Common myeloid progenitor, CD34-positive (primary cell): ENCODE data around the gene UGT1A6.

ENCODE experiments used
- CTCF ChIA-PET: fragments of 350-600 bp; sonication (Branson Sonifier 250); formaldehyde crosslinking; loops from one replicate; lab custom pipeline; 2021; ENCODE audit warnings: antibody characterized with exemption; lab: Charles Lee
- POLR2A ChIA-PET: fragments of 350-600 bp; sonication (Branson Sonifier 250); formaldehyde crosslinking; loops from one replicate; lab custom pipeline; 2021; ENCODE audit warnings: antibody characterized with exemption; lab: Charles Lee
- DNase-seq, 3 donors: peaks; one replicate each; pipeline versions ENCODE4 v3.0.0 to v3.0.0-alpha.2; 2013
- H3K27ac ChIP-seq, 2 experiments: 1 replicate in 1 of 2; 2 replicates in 1 of 2; pipeline ENCODE4 v1.7.0; 2013; ENCODE audit warnings: inconsistent platforms in 2 of 2, low read length in 2 of 2, mild to moderate bottlenecking in 2 of 2, low read depth in 1 of 2, moderate library complexity in 1 of 2; ENCODE audit not compliant: severe bottlenecking in 2 of 2, insufficient read depth in 1 of 2, poor library complexity in 1 of 2
- H3K27me3 ChIP-seq, 5 experiments: replicated peaks in 2 of 5; 1 replicate in 3 of 5; 2 replicates in 2 of 5; pipeline versions ENCODE4 v1.6.1 to v1.7.0; 2013; ENCODE audit warnings: low read length in 4 of 5, mild to moderate bottlenecking in 2 of 5, moderate library complexity in 2 of 5, inconsistent platforms in 1 of 5; ENCODE audit not compliant: insufficient read depth in 5 of 5, control insufficient read depth in 4 of 5
- H3K36me3 ChIP-seq, 4 experiments: 1 replicate in 2 of 4; 2 replicates in 2 of 4; pipeline versions ENCODE4 v1.6.1 to v1.7.0; 2013; ENCODE audit warnings: low read length in 3 of 4, control low read depth in 1 of 4, mild to moderate bottlenecking in 1 of 4; ENCODE audit not compliant: control insufficient read depth in 4 of 4, insufficient read depth in 4 of 4
- H3K4me1 ChIP-seq, 4 experiments: 1 replicate in 3 of 4; 2 replicates in 1 of 4; pipeline versions ENCODE4 v1.6.1 to v1.7.1; 2013; ENCODE audit warnings: low read length in 3 of 4, mild to moderate bottlenecking in 3 of 4, control low read depth in 1 of 4, inconsistent platforms in 1 of 4, moderate library complexity in 1 of 4; ENCODE audit not compliant: control insufficient read depth in 4 of 4, insufficient read depth in 4 of 4; ENCODE audit errors: control extremely low read depth in 1 of 4
- H3K4me3 ChIP-seq, 7 experiments: 1 replicate in 4 of 7; 2 replicates in 3 of 7; pipeline versions ENCODE4 v1.5.1 to v1.7.0; 2013; ENCODE audit warnings: mild to moderate bottlenecking in 7 of 7, low read length in 6 of 7, moderate library complexity in 6 of 7, inconsistent platforms in 2 of 7, low read depth in 2 of 7, control low read depth in 1 of 7; ENCODE audit not compliant: insufficient read depth in 4 of 7, control insufficient read depth in 1 of 7; ENCODE audit errors: extremely low read depth in 1 of 7
- H3K9me3 ChIP-seq, 5 experiments: 1 replicate in 4 of 5; 2 replicates in 1 of 5; pipeline versions ENCODE4 v1.6.1 to v1.7.1; 2013; ENCODE audit warnings: low read length in 4 of 5, mild to moderate bottlenecking in 2 of 5, inconsistent platforms in 1 of 5, low read depth in 1 of 5, moderate library complexity in 1 of 5; ENCODE audit not compliant: control insufficient read depth in 4 of 5, insufficient read depth in 2 of 5; ENCODE audit errors: control extremely low read depth in 1 of 5
- WGBS: methylation state at CpG from one replicate; pipeline ENCODE4 v1.1.5; 2013; ENCODE audit not compliant: insufficient coverage; 5-methylcytosine and 5-hydroxymethylcytosine counted together

UGT1A6 gene

GRCh38 chr2:233705911-233706506, 13.3 kb downstream of the UGT1A6 start:
- H3K4me1 ChIP-seq: no peaks in the 10 kb centered on the region
- H3K27me3 ChIP-seq: no peaks in the 10 kb centered on the region
- ChIA-PET CTCF (no interaction called here), POLR2A (interaction anchor here (0.7 kb wide), 1 partner anchor 838 kb away, joined by 3 read pairs; no protein-coding TSS in a partner anchor)
- DNase-seq: no peak
- H3K4me3 ChIP-seq: no peak overlapping the region
- H3K27ac ChIP-seq: no peak overlapping the region
- H3K9me3 ChIP-seq: no peaks in the 10 kb centered on the region
- 67% methylated on average over 3 of the region's 4 CpGs for WGBS
- H3K36me3 ChIP-seq: no peaks in the 10 kb centered on the region

DNA sequence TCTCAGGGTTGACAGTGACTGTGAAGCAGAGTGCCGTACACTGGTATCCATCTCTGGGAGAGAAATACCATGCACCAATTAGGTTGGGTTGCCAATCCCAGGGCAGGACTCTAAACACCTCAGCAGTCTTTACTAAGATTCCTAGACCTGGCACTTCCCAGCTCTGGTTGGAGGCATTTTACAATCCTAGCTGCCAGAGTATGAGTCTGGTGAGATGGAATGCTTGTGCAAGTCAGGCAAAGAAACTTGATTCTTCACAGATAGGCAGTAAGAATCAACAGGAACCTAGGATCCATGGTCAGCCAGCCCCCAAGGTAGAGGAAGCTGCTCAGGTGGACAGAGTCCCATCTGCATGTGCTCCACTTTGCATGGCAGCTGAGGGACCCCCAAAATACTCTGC, 14.0 kb downstream of the UGT1A6 start:
- DNase-seq: no peak
- Histone ChIP-seq H3K9me3 (no peaks in the 10 kb centered on the region), H3K27ac (no peak overlapping the region), H3K36me3 (no peaks in the 10 kb centered on the region), H3K4me1 (no peaks in the 10 kb centered on the region), H3K4me3 (no peak overlapping the region), H3K27me3 (no peaks in the 10 kb centered on the region)
- WGBS: 100% methylated on average over 1 of the region's 1 CpG
- ChIA-PET POLR2A (no interaction called here), CTCF (no interaction called here)

GRCh38 chr2:233707940-233708644, 15.4 kb downstream of the UGT1A6 start:
- no peaks in the 10 kb centered on the region for H3K27me3 ChIP-seq
- POLR2A ChIA-PET: no interaction called here
- no peak overlapping the region for H3K27ac ChIP-seq
- no peaks in the 10 kb centered on the region for H3K9me3 ChIP-seq
- H3K4me3 ChIP-seq: no peak overlapping the region
- DNase-seq: no peak
- no peaks in the 10 kb centered on the region for H3K36me3 ChIP-seq
- WGBS: 96% methylated on average over 8 of the region's 10 CpGs
- CTCF ChIA-PET: no interaction called here
- H3K4me1 ChIP-seq: no peaks in the 10 kb centered on the region

- WGBS: 90% methylated on average over 2 of the region's 5 CpGs
- H3K4me3 ChIP-seq: no peak overlapping the region
- POLR2A ChIA-PET: no interaction called here
Observed at GRCh38 chr2:233708942-233709341, 16.3 kb downstream of the UGT1A6 start.

DNA sequence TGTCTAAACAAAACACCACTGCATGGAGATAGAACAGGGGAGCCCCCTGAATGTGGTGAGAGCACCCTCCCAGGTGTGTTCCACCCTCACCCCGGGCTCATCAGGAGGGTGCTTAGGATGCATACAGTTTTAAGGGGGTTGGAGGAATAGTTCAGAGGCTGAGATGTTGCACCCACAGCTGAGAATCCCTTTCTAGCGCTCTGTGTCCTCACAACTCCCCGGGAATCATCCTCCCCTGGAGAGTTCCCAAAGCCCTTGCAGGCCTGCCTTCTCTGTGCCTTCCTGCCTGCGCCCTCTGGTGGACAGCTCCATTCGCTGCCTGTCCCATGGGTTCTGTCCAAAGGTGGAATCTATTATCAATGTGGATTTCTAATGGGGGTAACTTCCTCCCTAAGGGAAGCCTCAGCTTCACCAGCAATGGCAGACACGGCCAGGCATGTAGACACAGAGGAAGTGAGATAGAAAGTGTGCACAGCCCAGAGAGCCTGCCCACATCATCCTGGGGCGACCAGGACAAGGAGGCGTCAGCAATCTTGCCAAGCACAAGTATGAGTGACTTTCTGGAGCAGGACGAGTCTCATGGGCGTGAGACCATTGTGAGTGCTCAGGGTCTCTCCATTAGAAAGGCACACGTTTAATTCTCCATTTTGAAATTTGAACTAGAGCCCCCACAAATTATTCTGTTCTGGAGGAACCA, 18.8 kb downstream of the UGT1A6 start:
- Histone ChIP-seq H3K4me1 (no peaks in the 10 kb centered on the region), H3K9me3 (no peaks in the 10 kb centered on the region), H3K36me3 (no peaks in the 10 kb centered on the region), H3K27ac (no peak overlapping the region), H3K27me3 (no peaks in the 10 kb centered on the region), H3K4me3 (no peak overlapping the region)
- ChIA-PET CTCF (interaction anchor here (0.6 to 1.1 kb wide), 7 partner anchors 15 to 1955 kb away, joined by 3 to 4 read pairs (median 3); no protein-coding TSS in a partner anchor), POLR2A (no interaction called here)
- WGBS: 52% methylated on average over 8 of the region's 11 CpGs
- DNase-seq: peak; percentile 46 to 69 (median 65)

More at GRCh38 chr2:233708942-233709341, 16.3 kb downstream of the UGT1A6 start:
- DNase-seq: no peak
- H3K4me1 ChIP-seq: no peaks in the 10 kb centered on the region
- H3K9me3 ChIP-seq: no peaks in the 10 kb centered on the region
- CTCF ChIA-PET: no interaction called here
- H3K36me3 ChIP-seq: no peaks in the 10 kb centered on the region
- H3K27me3 ChIP-seq: no peaks in the 10 kb centered on the region
- no peak overlapping the region for H3K27ac ChIP-seq

GRCh38 chr2:233712611-233713261, 20.0 kb downstream of the UGT1A6 start, which contains the start of gene UGT1A5:
Gene UGT1A5 (plus strand): TSS chr2:233712907. CDS start chr2:233712992, 85 bp downstream.
- no peaks in the 10 kb centered on the region for H3K36me3 ChIP-seq

More at GRCh38 chr2:233712611-233713261, 20.0 kb downstream of the UGT1A6 start, which contains the start of gene UGT1A5:
- Histone ChIP-seq H3K4me3 (no peak within 1 kb of the TSS), H3K9me3 (no peaks in the 10 kb centered on the region), H3K27ac (no peak within 1 kb of the TSS), H3K27me3 (peaks cover 0 to 4% (median 2%) of the 10 kb centered on the region in 5 experiments), H3K4me1 (no peaks in the 10 kb centered on the region)
- ChIA-PET CTCF (interaction anchor here (0.9 kb wide), 1 partner anchor 13 kb away, joined by 3 read pairs; no protein-coding TSS in a partner anchor), POLR2A (no interaction called here)
- 95% methylated on average over 14 of the region's 14 CpGs for WGBS
- no peak for DNase-seq
